B cell (primary cell): ENCODE results near the gene AMOTL1. TPM values are rescaled to one million over a fixed set of nuclear protein-coding genes. Genes with fewer than 3 reads are reported as not detected.

Experiments used
- ATAC-seq: fragments of 200-7000 bp; cut with Tn5 transposase; one replicate; pipeline ENCODE4 v1.10.0; 2021; ENCODE audit warnings: low read depth, mild to moderate bottlenecking, moderate number of reproducible peaks, moderate library complexity
- CTCF ChIA-PET: fragments of 350-600 bp; sonication (Branson Sonifier 250); formaldehyde crosslinking; loops from one replicate; lab custom pipeline; 2021; ENCODE audit warnings: antibody characterized with exemption, inconsistent platforms; lab: Charles Lee
- POLR2A ChIA-PET: fragments of 350-600 bp; sonication (Branson Sonifier 250); formaldehyde crosslinking; loops from one replicate; lab custom pipeline; 2021; ENCODE audit warnings: antibody characterized with exemption; lab: Charles Lee
- DNase-seq: peaks from one replicate; pipeline ENCODE4 v3.0.0; 2013
- H2AFZ ChIP-seq: 2 replicates; pipeline ENCODE4 v1.6.1; 2012; ENCODE audit warnings: mild to moderate bottlenecking, low read depth, low read length; ENCODE audit not compliant: insufficient read depth, poor library complexity, severe bottlenecking
- H3K27ac ChIP-seq, 2 donors: 1 replicate in 1 of 2; 2 replicates in 1 of 2; pipeline ENCODE4 v1.5.1; 2012 to 2013; ENCODE audit warnings: low read length in 2 of 2, mild to moderate bottlenecking in 2 of 2, moderate library complexity in 1 of 2
- H3K27me3 ChIP-seq, 4 experiments: fragments of 200-600 bp in 1 of 4; sonication (generic) in 1 of 4; replicated peaks in 1 of 4; 1 replicate in 2 of 4; 2 replicates in 2 of 4; pipeline versions ENCODE4 v1.6.1 to v1.7.0; 2013 to 2016; ENCODE audit warnings: low read length in 3 of 4, mild to moderate bottlenecking in 2 of 4, mixed read lengths in 1 of 4, moderate library complexity in 1 of 4; ENCODE audit not compliant: insufficient read depth in 4 of 4, control insufficient read depth in 3 of 4; ENCODE audit errors: control extremely low read depth in 1 of 4
- H3K36me3 ChIP-seq, 2 experiments: replicated peaks in 1 of 2; 1 replicate in 1 of 2; 2 replicates in 1 of 2; pipeline versions ENCODE4 v1.6.1 to v1.7.1; 2013; ENCODE audit warnings: low read length in 1 of 2; ENCODE audit not compliant: insufficient read depth in 2 of 2, control insufficient read depth in 1 of 2; ENCODE audit errors: control extremely low read depth in 1 of 2, extremely low read depth in 1 of 2
- H3K4me1 ChIP-seq, 2 donors: fragments of 200-600 bp in 1 of 2; sonication (generic) in 1 of 2; 1 replicate in 1 of 2; 2 replicates in 1 of 2; pipeline versions ENCODE4 v1.5.1 to v1.6.1; 2013 to 2017; ENCODE audit warnings: low read length in 2 of 2; ENCODE audit not compliant: control insufficient read depth in 2 of 2, insufficient read depth in 2 of 2
- H3K4me2 ChIP-seq: replicated peaks from 2 replicates; pipeline ENCODE3; 2012; ENCODE audit warnings: mild to moderate bottlenecking, low read depth, low read length; ENCODE audit not compliant: poor library complexity, severe bottlenecking
- H3K4me3 ChIP-seq, 5 experiments: fragments of 200-600 bp in 1 of 5; sonication (generic) in 1 of 5; 1 replicate in 3 of 5; 2 replicates in 2 of 5; pipeline versions ENCODE4 v1.5.1 to v1.7.0; 2011 to 2016; ENCODE audit warnings: low read length in 4 of 5, mild to moderate bottlenecking in 4 of 5, low read depth in 2 of 5, control low read depth in 1 of 5, moderate library complexity in 1 of 5; ENCODE audit not compliant: insufficient read depth in 1 of 5; ENCODE audit errors: control extremely low read depth in 1 of 5, extremely low read depth in 1 of 5
- H3K79me2 ChIP-seq: fragments of 200-600 bp; sonication (generic); one replicate; pipeline ENCODE4 v1.6.0; 2016; ENCODE audit warnings: low read length; ENCODE audit not compliant: control insufficient read depth, insufficient read depth
- H3K9ac ChIP-seq: fragments of 200-600 bp; sonication (generic); 2 replicates; pipeline ENCODE4 v1.6.1; 2017; ENCODE audit warnings: mild to moderate bottlenecking, low read length, moderate library complexity
- H3K9me3 ChIP-seq, 3 donors: one replicate each; pipeline versions ENCODE4 v1.6.1 to v1.7.1; 2013; ENCODE audit warnings: low read length in 2 of 3; ENCODE audit not compliant: control insufficient read depth in 2 of 3, insufficient read depth in 1 of 3; ENCODE audit errors: control extremely low read depth in 1 of 3
- H4K20me1 ChIP-seq: 2 replicates; pipeline ENCODE4 v1.6.0; 2012; ENCODE audit warnings: mild to moderate bottlenecking, low read length; ENCODE audit not compliant: insufficient read depth, control insufficient read depth, poor library complexity, severe bottlenecking
- H3K27ac Mint-ChIP-seq: one replicate; pipeline ENCODE4 v1.8.0; 2021; ENCODE audit warnings: mixed read lengths
- H3K27me3 Mint-ChIP-seq: one replicate; pipeline ENCODE4 v1.8.0; 2021; ENCODE audit warnings: mixed read lengths
- H3K4me1 Mint-ChIP-seq: one replicate; pipeline ENCODE4 v1.8.0; 2021; ENCODE audit warnings: mixed read lengths
- H3K4me3 Mint-ChIP-seq: one replicate; pipeline ENCODE4 v1.8.0; 2021; ENCODE audit warnings: mixed read lengths
- H3K9me3 Mint-ChIP-seq: one replicate; pipeline ENCODE4 v1.8.0; 2022; ENCODE audit warnings: mixed read lengths; ENCODE audit not compliant: insufficient read depth
- EZH2 ChIP-seq: IDR thresholded peaks from 2 replicates; pipeline ENCODE4 v1.6.1; 2012; ENCODE audit warnings: borderline replicate concordance, low read depth, mild to moderate bottlenecking, moderate library complexity, low read length; ENCODE audit not compliant: insufficient read depth, poor library complexity, severe bottlenecking
- WGBS: methylation state at CpG from one replicate; pipeline ENCODE4 v1.1.5; 2013; ENCODE audit warnings: missing lambda C conversion rate; ENCODE audit not compliant: insufficient coverage; 5-methylcytosine and 5-hydroxymethylcytosine counted together
- intact Hi-C: fragments of 100-400 bp; cut with micrococcal nuclease; formaldehyde crosslinking; loops from one replicate; pipeline ENCODE4 v1.10.0; 2022
- polyA plus RNA-seq: library from polyadenylated mRNA; depleted of rRNA; stranded (reverse); fragments of >200 nt; gene quantifications from 2 replicates; pipeline ENCODE4 v1.2.3, GENCODE V29; 2012
- total RNA-seq, 2 donors: library from RNA; stranded (reverse); fragments of 120-200 nt in 1 of 2; gene quantifications; 1 replicate in 1 of 2; 2 replicates in 1 of 2; pipeline versions ENCODE4 v1.2.3 to v1.2.4, GENCODE V29; 2013 to 2022
- TF ChIP-seq, protein P1 (sequence below): fragments of 200-600 bp; IDR thresholded peaks from one replicate; pipeline ENCODE4 v1.8.0; 2022; ENCODE audit warnings: antibody characterized with exemption, mild to moderate bottlenecking

AMOTL1 gene
- total and polyA plus RNA-seq, 2 donors (not counting 1 experiment from before 2014, with no cell fraction given), result 0.04 to 0.30 TPM

DNA sequence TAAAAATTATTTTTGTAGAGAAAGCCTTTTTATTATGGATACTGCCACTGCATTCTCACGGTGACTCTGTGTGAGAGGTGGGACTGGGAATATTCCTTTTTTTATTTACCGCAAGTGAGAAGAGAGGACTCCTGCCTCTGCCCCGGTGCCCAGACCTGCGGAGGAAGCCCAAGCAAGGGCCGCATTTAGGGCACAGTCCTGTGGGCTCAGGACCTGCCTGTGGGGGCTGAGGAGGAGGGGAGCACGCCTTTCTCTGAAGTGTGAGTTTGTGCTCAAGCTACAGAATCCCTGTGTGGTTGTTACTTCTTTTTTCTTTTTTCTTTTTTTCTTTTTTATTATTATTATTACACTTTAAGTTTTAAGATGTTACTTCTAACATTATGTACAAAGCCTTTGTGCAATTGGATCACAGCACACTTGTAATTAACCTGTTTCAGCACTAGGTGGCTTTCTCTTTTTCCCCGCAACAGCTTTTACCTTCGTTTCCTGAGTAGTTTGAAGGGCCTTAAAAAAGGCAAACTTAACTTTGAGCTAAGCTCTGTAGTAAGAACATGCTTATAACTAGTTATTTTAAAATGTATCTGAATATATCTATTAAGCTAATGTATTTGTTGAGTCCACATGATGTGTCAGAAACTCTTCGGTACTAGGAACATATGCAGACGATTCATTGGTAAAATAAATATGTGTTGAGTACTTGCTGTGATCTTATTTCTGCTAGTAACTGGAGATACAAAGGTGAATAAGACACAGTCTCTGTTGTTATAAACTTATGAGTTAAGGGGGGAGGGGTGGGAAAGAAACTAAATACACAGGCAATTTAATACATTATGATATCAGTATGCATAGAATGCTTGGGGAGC is 18.3 kb downstream of the AMOTL1 start:
- Mint-ChIP-seq H3K27ac (no peak overlapping the region), H3K4me1 (no peaks in the 10 kb centered on the region), H3K9me3 (no peaks in the 10 kb centered on the region), H3K27me3 (no peaks in the 10 kb centered on the region), H3K4me3 (no peak overlapping the region)
- Histone ChIP-seq H3K9ac (no peak overlapping the region), H3K4me1 (no peaks in the 10 kb centered on the region), H4K20me1 (no peaks in the 10 kb centered on the region), H3K27me3 (no peaks in the 10 kb centered on the region), H2AFZ (peak overlapping the region; percentile 5), H3K36me3 (no peaks in the 10 kb centered on the region), H3K9me3 (no peaks in the 10 kb centered on the region), H3K27ac (no peak overlapping the region), H3K4me3 (no peak overlapping the region), H3K4me2 (no peak overlapping the region), H3K79me2 (no peaks in the 10 kb centered on the region)
- intact Hi-C loops, result loop anchor here (5.0 kb wide), 1 partner anchor 351 kb away; no protein-coding TSS in a partner anchor
- ATAC-seq (peak; percentile 41), DNase-seq (peak; percentile 30)
- ChIA-PET POLR2A (no interaction called here), CTCF (interaction anchor here (0.7 to 1.5 kb wide), 6 partner anchors 11 to 280 kb away, joined by 3 to 5 read pairs (median 3); partner anchors contain the start of gene SRSF8)
- TF ChIP-seq, protein P1, sequence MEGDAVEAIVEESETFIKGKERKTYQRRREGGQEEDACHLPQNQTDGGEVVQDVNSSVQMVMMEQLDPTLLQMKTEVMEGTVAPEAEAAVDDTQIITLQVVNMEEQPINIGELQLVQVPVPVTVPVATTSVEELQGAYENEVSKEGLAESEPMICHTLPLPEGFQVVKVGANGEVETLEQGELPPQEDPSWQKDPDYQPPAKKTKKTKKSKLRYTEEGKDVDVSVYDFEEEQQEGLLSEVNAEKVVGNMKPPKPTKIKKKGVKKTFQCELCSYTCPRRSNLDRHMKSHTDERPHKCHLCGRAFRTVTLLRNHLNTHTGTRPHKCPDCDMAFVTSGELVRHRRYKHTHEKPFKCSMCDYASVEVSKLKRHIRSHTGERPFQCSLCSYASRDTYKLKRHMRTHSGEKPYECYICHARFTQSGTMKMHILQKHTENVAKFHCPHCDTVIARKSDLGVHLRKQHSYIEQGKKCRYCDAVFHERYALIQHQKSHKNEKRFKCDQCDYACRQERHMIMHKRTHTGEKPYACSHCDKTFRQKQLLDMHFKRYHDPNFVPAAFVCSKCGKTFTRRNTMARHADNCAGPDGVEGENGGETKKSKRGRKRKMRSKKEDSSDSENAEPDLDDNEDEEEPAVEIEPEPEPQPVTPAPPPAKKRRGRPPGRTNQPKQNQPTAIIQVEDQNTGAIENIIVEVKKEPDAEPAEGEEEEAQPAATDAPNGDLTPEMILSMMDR, result peak; percentile 74
- no peak for TF ChIP-seq EZH2
- WGBS, result 77% methylated on average over 6 of the region's 10 CpGs

- H3K4me3 Mint-ChIP-seq, result no peak overlapping the region
- H3K4me1 Mint-ChIP-seq, result no peaks in the 10 kb centered on the region
- Histone ChIP-seq H3K9me3 (no peaks in the 10 kb centered on the region), H3K9ac (no peak overlapping the region), H3K4me1 (no peaks in the 10 kb centered on the region), H3K4me3 (no peak overlapping the region), H3K79me2 (no peaks in the 10 kb centered on the region), H2AFZ (no peak overlapping the region), H3K4me2 (no peak overlapping the region), H3K27me3 (no peaks in the 10 kb centered on the region), H3K27ac (no peak overlapping the region), H3K36me3 (no peaks in the 10 kb centered on the region), H4K20me1 (no peaks in the 10 kb centered on the region)
- intact Hi-C loops, result loop anchor here (5.0 kb wide), 1 partner anchor 350 kb away; no protein-coding TSS in a partner anchor
- no peaks in the 10 kb centered on the region for H3K9me3 Mint-ChIP-seq
- ATAC-seq (no peak), DNase-seq (no peak)
- ChIA-PET POLR2A (no interaction called here), CTCF (interaction anchor here (1.2 kb wide), 1 partner anchor 14 kb away, joined by 4 read pairs; no protein-coding TSS in a partner anchor)
- TF ChIP-seq, protein P1, result no peak
- TF ChIP-seq EZH2, result no peak
- no peaks in the 10 kb centered on the region for H3K27me3 Mint-ChIP-seq
- no peak overlapping the region for H3K27ac Mint-ChIP-seq
- 97% methylated on average over 4 of the region's 5 CpGs for WGBS
Observed at GRCh38 chr11:94787801-94788200, 19.6 kb downstream of the AMOTL1 start.
